Embryonic facial prominence (tissue), 1 donor: ENCODE results near the gene USP20.
"Not testable (repeated sequence)": the region's sequence is repeated elsewhere in the genome, so short reads cannot be mapped to it uniquely, and the experiment has no call there.

Source experiments
- DNase-seq: peaks from one replicate; pipeline ENCODE4 v3.0.0-alpha.2; 2016; ENCODE audit errors: extremely low spot score

The USP20 gene

DNA sequence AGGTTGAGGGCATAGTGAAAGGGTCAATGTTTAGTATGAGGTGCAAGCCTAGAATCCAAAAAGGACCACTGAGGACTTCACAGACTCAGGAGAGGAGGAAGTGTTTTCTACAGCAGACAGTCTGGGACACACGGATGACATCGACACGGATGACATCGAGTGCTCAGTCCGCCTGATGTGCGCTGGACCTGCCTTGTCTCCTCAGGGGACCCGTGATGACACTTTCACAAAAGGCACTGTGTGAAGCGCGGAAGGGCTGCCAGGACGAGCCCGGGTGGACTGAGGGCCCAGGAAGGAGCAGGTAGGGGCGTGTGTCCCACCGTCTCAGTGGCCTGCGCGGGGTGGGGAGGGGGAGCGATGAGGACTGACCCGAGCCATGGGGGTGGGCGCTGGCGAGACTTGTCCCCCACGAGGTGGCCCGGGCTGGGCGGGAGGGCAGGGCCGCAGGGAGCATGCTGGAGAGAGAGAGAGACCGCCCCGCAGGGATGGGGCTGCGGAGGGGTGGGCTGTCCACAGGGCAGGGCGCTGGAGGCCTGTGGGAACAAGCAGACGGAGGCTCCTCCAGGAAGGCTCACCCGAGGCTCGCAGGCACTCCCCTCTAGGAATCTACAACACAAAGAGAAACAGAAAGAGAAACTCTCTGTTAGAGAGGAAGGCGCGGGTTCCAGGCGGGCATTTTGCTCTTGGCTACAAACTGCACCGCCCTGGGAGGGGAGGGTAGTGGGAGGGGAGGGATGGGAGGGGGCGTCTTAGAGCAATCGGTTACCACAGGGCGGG lies 54.9 kb downstream of the USP20 start:
- no peak for DNase-seq

DNA sequence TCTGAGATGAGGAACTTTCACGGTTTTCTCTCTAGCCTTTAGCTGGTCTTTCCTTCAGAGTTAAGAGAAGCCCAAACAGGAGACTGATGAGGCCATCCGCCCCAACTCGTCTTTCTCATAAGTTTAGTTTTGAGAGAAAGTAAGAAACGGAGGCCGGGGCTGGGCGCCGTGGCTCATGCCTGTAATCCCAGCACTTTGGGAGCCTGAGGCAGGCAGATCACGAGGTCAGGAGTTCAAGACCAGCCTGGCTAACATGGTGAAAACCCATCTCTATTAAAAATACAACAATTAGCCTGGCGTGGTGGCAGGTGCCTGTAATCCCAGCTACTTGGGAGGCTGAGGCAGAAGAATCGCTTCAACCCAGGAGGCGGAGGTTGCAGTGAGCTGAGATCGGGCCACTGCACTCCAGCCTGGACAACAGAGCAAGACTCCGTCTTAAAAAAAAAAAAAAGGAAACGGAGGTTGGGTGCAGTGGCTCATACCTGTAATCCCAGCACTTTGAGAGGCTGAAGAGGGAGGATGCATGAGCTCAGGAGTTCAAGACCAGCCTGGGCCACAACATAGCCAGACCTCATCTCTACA lies 55.6 kb downstream of the USP20 start:
- not testable (repeated sequence) for DNase-seq

DNA sequence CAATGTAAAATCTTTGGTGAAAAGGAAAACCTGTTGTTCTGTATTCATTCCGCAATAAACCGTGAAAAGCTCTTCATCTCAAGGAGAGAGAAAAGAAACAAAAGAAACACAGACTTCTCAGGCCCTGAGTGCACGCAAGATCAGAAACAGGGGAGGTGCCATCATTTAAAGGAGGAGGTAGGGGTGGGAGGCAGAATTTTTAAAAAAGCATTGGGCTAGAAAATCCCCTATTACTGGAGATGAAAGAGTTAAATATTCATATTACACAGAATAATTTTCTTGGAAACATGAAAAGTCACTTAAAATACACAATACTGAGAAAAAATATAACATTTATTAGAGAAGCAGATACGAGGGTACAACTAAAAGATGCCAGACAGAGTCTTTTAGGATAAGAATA lies 56.3 kb downstream of the USP20 start:
- DNase-seq = no peak

DNA sequence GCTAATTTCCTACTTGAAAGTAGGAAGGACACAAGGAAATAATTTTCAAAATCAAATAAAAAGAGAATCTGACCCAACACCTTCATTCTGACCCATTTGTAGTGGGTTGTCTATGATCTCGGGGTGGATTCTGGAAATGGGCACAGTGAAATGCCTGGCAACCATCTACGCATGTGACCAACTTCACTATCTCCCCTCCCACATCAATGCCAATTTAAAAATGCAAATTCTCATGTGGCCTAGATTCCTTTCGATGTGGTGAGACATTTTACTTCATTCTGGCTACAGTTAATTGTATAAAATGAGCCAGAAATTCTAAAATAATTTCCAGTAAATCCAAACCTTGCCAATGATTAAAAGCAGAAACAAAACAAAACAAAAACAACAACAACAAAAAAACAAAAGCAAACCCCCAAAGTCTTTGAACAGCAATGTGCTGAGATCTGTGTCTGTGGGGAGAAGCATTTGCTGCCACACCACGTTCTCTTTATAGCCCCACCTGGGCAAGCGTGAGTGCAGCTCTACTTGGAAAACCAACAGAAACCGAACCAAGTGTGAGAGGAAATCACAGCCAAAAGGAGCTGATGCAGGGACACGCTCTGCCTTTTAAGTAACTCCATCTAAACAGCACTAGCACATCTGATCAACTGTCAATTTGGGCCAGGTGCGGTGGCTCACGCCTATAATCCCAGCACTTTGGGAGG lies 59.0 kb downstream of the USP20 start:
- no peak for DNase-seq

DNA sequence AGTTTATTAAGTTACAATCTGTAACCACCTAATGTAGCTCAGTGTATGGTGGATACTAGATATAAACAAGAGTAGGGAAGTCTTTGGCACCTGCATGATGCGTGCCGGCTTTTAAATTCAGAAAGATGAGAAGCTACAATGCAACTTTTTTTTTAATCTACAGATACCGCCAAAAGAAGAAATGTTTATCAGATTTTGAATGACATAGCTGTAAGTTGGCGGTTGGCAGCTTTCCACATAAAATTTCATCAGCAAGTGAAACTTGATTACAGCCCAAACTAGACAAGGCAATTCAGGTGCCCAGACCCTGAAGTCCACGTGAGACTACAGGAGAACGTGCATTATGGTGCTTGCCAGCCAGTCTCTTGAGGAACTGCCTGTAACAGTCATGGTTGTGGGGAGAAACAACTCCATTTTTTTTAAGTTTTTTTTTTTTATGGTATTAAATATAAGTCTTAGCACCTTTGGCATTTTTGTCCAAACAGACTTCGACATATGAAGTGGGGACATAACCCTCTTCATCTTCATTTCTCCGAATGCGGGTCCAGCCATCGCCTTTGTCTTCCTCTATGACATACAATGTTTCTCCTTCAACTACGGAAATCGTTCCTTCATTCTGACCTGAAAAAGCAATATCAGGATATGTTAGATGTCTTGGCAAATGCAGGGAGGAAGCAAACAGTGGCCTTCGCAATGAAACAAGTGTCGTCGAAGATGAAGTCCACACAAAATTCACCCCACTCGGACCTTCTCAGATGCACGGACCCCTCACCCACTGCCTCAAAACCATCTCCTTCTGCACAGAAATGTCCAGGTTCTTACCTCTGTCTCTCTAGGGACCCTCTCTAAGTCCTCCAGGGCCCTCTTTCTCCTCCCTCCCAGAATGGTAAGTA lies 60.4 kb downstream of the USP20 start:
- no peak for DNase-seq

DNA sequence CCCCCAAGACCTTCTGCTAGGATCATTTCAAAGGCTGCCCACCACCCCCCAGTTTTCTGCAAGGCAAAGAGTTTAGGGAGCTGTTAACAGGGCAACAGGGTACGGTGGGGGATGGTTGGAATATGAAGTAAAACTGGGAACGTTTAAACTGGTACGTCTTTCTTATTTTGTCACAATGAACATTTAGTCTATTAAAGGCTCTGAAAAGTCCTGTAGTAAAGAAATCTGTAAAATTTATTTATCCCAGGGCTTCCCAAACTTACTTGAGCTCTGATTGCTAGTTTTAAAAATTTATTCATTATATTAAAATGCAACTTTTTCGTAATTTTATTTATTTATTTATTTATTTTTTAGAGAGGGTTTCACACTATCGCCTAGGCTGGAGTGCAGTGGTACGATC lies 62.0 kb downstream of the USP20 start:
- DNase-seq = no peak

DNA sequence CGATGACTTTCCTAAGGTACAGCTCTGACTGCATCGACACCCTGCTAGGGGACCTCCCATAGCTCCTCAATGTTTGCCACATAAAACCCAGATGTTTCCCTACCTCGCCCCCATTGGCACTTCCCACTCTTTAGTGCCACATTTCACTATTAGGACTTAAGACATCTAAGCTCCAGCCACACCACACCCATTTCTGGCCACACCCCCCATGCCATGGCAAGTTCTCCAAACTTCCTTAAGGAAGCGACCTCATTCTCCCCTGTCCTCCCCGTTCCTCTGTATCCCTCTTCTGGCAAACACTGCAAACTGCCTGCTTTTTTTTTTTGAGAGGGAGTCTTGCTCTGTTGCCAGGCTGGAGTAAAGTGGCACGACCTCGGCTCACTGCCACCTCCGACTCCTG lies 62.9 kb downstream of the USP20 start:
- DNase-seq = no peak

DNA sequence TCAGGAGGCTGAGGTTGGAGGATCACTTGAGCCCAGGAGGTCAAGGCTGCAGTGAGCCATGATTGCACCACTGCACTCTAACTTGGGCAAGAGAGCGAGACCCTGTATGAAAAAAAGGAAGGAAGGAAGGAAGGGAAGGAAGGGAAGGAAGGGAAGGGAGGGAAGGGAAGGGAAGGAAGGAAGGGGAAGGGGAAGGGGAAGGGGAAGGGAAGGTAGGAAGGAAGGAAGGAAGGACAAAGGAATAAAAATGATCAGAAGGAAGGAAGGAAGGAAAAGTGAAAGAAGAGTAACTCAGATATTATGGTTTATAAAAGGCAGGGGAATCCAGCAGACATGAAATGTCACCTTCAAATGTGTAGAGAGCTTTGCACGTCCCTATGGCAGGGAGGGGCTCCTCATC lies 64.4 kb downstream of the USP20 start:
- no peak for DNase-seq

DNA sequence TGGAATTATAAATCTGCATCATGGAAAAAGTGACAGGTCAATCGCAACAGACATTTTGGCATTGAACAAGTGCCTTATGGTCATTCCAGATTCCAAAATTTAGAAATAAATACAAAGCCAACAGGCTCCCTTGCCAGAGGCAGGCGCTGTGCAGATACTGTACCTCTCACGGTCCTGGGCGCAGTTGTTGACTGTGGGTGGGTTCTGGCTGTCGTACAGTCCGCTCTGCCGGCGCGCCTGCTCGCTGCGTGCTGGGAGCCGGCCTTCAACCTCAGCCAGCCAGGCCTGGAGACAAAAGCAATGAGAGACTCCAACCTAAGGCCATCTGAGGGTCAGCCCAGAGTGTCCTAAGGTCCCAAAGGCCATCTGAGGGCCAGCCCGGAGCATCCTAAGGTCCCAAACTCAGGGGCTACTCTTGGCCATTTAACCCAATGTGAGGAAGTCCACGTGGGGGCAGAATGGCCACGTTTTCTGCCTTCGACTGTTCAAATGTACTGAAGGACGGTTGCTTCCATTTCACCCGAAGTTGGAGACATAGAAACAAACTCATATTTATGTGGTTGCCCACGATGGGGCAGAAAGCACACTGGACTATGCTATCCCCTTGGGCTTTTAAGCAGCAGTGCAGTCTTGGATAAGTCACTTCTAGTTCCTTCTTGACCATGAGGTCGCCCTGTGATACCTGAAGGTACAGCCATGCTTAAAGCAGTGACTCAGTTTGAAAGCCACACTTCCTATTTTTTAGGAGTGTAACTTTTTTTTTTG lies 65.2 kb downstream of the USP20 start:
- DNase-seq = no peak

DNA sequence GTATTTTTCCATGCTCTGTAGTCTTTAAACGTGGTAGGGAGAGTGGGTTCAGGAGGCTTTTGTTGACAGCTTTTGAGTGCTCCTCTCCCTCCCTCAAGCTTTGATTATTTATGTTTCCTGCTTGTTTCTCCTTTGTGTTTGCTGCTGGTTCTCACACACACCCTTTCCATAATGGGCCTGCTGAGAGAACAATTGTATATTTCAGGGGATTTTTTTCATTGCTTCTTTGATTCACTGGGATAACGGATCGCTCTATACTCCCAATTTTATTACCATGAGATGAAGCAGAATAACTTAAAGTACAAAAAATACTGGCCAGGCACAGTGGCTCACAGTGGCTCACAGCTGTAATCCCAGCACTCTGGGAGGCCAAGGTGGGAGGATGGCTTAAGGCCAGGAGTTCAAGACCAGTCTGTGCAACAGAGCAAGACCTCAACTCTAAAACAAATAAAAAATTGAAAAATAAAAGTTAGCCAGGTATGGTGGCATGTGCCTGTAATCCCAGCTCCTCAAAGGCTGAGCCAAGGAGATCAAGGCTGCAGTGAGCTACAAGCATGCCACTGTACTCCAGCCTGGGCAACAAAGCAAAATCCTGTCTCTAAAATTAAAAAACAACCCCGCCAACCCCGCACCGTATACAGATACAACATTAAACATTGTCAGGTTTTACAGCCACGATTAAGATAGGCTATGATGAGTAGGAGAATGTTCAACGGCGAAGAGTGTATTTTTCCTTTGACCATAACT lies 66.9 kb downstream of the USP20 start:
- DNase-seq = no peak

DNA sequence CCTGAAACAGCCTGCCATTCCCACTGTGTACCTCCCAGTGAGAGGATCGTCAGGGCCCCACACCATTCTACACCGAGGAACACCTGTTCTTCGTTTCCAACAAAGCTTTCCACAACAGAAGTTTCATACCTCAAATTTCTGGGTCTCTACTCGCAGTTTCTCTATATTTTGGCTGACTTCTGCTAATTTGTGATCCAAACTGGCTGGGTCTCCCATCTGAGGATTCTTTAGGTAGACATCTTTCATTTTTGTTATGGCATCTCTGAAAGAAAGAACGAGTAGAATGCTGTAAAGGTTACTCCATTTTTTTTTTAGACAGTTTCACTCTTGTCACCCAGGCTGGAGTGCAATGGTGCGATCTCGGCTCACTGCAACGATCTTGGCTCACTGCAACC lies 67.5 kb downstream of the USP20 start:
- no peak for DNase-seq

DNA sequence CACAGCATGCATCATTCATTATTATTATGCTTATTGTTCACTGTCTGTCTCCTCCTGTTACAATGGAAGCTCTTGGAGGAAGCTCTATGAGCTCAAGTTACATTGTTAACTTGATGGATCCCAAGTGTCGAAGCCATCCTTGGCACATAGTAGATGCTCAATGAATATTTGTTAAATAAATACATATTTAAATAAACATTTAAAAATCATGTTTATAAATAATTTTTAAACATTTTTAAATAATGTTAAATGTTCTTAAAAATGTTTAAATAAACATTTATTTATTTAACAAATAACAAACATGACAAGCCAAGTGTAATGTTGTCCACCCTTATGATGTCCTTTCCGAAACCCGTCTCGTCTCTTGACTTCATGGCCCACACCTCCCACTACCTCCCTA lies 69.5 kb downstream of the USP20 start:
- no peak for DNase-seq

DNA sequence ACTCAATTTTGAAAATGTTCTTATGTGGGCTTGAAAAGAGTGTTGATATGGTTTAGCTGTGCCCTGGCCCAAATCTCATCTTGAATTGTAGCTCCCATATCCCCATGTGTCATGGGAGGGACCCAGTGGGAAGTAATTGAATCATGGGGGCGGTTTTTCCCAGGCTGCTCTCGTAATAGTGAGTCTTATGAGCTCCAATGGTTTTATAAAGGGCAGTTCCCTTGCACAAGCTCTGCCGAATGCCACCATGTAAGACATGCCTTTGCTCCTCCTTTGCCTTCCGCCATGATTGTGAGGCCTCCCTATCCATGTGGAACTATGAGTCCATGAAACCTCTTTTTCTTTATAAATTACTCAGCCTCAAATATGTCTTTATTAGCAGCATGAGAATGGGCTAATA lies 71.0 kb downstream of the USP20 start:
- DNase-seq = no peak

DNA sequence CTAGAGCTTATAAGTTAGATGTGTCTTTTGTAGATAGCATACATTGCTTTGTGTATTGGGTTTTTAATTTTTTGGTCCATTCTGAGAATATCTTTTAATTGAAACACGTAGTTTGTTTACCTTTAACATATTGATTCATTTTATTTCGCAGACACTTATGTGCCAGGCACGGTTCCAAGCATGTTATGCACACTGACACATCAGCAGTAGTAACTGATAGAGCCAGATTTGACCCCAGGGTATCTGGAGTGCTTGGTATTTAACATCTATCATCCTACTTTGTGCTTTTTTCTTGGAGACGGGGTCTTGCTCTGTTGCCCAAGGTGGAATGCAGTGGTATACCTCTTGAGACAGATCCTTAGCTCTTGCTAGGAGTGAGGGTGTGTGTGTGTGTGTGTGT lies 71.9 kb downstream of the USP20 start:
- no peak for DNase-seq

DNA sequence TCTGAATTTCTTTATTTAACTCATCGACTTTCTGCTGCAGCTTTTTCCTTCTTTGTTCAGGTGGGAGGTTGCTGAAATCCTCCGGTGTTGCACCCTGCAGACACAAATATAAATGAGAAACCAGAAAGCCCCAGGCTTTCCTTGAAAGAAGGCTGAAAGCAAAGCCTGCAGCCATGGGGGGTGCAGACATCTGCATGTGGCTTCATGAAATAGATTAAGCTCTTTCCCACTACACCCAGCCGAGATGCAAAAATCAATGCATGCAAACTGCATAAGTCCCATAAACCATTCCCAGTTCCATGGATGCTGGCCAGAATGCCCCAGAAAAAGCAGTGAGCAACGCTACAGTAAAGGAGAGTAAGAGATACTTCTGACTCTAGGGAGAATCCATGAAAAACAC lies 73.6 kb downstream of the USP20 start:
- no peak for DNase-seq

DNA sequence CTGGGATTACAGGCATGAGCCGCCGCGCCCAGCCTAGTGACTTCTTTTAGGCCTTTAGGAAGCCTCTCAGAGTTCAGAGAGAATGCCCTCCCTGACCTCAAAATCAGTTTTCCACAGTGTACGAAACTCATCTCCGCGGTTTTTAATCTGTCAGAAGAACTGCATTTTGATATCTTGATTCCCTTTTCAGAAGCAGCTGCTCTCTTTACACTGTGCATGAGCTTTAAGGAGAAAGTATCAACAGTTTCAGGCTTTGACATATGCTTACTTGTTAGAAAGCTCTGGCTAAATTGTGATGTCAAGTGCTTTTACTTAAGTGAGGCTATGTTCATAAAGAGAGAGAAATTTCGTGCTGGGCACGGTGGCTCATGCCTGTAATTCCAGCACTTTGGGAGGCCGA lies 74.6 kb downstream of the USP20 start:
- DNase-seq = no peak

DNA sequence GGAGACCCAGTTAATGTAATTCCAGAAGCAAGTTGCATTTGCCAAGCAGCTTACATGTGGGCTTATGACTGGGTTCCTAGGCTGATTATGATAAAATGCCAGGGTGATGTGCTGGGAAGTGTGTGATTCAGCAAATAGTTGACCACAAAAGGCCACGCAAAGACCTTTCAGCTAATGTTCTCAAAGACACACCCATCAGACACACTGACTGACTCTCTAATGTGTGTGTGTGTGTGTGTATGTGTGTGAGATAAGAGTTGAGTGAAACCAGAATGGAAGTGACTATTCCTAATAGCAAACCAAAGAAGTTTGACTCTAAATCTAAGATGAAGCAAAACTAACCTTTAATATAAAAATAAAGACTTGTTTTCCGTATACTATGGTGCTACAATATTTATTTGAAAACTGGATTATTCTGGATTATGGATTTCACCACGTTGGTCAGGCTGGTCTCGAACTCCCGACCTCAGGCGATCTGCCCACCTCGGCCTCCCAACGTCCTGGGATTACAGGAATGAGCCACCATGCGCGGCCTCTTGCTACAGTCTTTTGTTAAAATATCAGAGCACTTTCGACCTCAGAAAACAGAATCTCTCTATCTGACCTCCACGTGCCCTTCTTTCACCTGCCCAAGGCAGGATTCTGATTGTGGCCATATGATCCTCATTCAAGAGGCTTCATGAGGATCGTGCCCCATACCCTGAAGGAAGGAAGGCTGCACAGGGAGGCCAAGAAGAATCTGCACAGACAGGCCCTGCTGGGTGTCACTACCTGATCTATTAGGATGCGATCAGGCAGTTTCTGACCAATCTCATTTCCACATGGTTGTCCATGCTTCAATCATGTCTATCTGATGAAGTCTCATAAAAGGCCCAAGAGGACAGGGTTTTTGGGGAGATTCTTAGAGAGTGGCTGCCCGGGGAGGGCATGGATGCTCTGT lies 75.6 kb downstream of the USP20 start:
- no peak for DNase-seq

DNA sequence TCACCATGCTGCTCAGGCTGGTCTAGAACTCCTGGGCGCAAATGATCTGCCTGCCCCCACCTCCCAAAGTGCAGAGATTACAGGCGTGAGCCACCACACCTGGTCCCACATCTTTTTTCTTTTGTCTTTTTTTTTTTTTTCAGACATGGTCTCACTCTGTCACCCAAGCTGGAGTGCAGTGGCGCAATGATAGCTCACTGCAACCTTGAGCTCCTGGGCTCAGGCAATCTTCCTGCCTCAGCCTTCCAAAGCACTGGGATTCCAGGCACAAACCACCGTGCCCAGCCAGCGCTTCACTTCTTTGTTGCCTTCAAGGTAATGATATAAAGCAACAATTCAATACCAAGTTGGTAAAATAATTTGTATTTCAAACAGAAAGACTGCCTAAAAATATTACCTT lies 78.8 kb downstream of the USP20 start:
- DNase-seq = no peak

DNA sequence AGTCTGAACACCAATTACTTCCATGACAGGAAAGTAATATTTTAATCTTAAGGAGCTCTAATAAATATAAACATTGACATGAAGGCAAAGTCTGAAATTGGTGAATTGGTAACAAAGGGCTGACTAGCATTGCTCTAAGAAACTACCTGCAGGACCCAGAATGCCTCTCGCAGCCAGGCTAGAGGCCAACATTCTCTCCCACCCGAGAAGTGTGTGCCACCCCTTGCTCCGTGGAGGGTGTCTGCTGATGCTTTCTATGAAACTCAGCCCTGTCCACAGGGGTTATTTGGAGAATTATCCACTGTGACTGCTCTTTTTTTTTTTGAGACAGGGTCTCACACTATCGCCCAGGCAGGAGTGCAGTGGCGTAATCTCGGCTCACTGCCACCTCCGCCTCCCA lies 81.4 kb downstream of the USP20 start:
- DNase-seq = no peak
